GM12878 (cell line): ENCODE data around the gene NANOGP8.
"Not testable (repeated sequence)": the region's sequence is repeated elsewhere in the genome, so short reads cannot be mapped to it uniquely, and the experiment has no call there.

Source experiments
- CBFB ChIP-seq: IDR thresholded peaks from 2 replicates; pipeline ENCODE4 v1.6.1; 2016; ENCODE audit warnings: antibody characterized with exemption, low read depth
- CTCF ChIP-seq, 3 experiments: IDR thresholded peaks in 2 of 3; conservative IDR thresholded peaks in 1 of 3; 2 replicates each; pipeline ENCODE4 v1.5.1; 2011; ENCODE audit warnings: low read depth in 3 of 3, low read length in 3 of 3, mild to moderate bottlenecking in 3 of 3, control low read depth in 2 of 3, moderate library complexity in 2 of 3, inconsistent platforms in 1 of 3, mixed read lengths in 1 of 3; ENCODE audit not compliant: control insufficient read depth in 2 of 3, insufficient read depth in 1 of 3; ENCODE audit errors: extremely low read depth in 1 of 3
- ELK1 ChIP-seq: IDR thresholded peaks from 2 replicates; pipeline ENCODE4 v1.6.1; 2012; ENCODE audit warnings: low read depth, low read length, improper control_type of control experiment
- EZH2 ChIP-seq: IDR thresholded peaks from 2 replicates; pipeline ENCODE4 v1.6.1; 2012; ENCODE audit warnings: low read depth, mild to moderate bottlenecking, control low read depth, inconsistent platforms, low read length, borderline replicate concordance; ENCODE audit not compliant: control insufficient read depth
- FOS ChIP-seq: IDR thresholded peaks from 3 replicates; pipeline ENCODE4 v1.6.1; 2011; ENCODE audit warnings: borderline replicate concordance; ENCODE audit not compliant: insufficient read length; ENCODE audit errors: extremely low read depth
- RAD21 ChIP-seq: IDR thresholded peaks from 2 replicates; pipeline ENCODE4 v1.6.1; 2011; ENCODE audit warnings: mild to moderate bottlenecking, low read depth, low read length, moderate library complexity; ENCODE audit not compliant: insufficient read depth

DNA sequence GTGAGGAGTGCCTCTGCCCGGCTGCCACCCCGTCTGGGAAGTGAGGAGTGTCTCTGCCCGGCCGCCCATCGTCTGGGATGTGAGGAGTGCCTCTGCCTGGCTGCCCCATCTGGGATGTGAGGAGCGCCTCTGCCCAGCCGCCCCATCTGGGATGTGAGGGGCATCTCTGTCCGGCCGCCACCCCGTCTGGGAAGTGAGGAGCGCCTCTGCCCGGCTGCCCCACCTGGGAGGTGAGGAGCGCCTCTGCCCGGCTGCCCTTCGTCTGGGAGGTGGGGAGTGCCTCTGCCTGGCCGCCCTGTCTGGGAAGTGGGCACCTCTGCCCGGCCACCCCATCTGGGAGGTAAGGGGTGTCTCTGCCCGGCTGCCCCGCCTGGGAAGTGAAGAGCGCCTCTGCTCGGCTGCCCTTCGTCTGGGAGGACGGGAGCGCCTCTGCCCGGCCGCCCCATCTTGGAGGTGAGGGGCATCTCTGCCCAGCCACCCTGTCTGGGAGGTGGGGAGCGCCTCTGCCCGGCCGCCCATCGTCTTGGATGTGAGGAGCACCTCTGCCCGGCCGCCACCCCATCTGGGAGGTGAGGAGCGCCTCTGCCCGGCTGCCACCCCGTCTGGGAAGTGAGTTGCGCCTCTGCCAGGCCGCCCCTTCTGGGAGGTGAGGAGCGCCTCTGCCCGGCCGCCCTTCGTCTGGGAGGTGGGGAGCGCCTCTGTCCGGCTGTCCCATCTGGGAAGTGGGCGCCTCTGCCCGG is 3.3 kb downstream of the NANOGP8 start:
- not testable (repeated sequence) for TF ChIP-seq ELK1; CBFB; CTCF (IDR thresholded peaks at IDR 0.05 in 2 of 3, conservative IDR thresholded peaks at IDR 0.05 in 1 of 3; ENCODE audit: control insufficient read depth in 2 of 3, extremely low read depth in 1 of 3, insufficient read depth in 1 of 3, low read depth in 3 of 3, low read length in 3 of 3); RAD21; EZH2; FOS
